Panc1 (cell line): ENCODE results near the gene SLCO3A1.

Experiments used
- SIN3A ChIP-seq: IDR thresholded peaks from 2 replicates; pipeline ENCODE4 v1.6.1; 2012; ENCODE audit warnings: low read depth, mild to moderate bottlenecking, low read length, moderate library complexity, borderline replicate concordance; ENCODE audit not compliant: insufficient read depth
- TCF7L2 ChIP-seq: IDR thresholded peaks from 2 replicates; pipeline ENCODE4 v1.6.1; 2011; ENCODE audit warnings: mild to moderate bottlenecking, low read depth, low read length, inconsistent platforms
- TF ChIP-seq, protein P1 (sequence below): fragments of 450-650 bp; IDR thresholded peaks from 2 replicates; pipeline ENCODE4 v1.5.1; 2017; ENCODE audit warnings: mild to moderate bottlenecking

DNA sequence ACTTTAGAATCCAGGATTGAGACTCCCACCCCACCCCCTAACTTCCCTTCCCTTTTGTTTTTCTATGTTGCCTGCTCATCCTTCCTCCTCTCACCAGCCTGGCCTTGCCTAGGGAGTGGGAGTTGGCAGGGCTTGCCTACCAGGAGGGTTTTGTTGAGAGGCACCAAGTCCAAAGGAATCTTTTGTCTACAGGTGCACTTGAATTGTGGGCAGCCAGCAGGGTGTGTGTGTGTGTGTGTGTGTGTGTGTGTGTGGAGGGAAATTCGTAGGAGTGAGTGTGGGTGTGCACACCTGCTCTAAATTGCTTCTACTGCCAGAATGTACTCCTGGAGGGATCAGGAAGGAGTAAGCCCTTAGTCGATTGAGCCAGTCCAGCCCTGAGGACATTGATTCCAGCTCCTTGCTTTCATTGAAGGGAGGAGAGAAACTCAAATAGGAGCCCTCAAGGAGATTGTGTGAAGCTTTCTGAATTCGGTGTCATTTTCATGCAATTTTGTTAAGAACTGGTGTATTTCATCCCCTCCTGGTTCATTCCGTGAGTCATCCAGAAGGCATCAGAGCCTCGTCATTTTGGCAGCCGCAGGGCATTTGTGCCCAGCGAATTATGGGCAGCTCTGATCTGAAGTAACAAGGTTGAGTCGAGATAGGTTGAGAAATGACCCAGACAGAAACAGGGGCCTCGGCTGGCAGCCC lies 112.1 kb downstream of the SLCO3A1 start:
- TF ChIP-seq, protein P1, sequence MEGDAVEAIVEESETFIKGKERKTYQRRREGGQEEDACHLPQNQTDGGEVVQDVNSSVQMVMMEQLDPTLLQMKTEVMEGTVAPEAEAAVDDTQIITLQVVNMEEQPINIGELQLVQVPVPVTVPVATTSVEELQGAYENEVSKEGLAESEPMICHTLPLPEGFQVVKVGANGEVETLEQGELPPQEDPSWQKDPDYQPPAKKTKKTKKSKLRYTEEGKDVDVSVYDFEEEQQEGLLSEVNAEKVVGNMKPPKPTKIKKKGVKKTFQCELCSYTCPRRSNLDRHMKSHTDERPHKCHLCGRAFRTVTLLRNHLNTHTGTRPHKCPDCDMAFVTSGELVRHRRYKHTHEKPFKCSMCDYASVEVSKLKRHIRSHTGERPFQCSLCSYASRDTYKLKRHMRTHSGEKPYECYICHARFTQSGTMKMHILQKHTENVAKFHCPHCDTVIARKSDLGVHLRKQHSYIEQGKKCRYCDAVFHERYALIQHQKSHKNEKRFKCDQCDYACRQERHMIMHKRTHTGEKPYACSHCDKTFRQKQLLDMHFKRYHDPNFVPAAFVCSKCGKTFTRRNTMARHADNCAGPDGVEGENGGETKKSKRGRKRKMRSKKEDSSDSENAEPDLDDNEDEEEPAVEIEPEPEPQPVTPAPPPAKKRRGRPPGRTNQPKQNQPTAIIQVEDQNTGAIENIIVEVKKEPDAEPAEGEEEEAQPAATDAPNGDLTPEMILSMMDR, result no peak
- TF ChIP-seq TCF7L2, result no peak
- no peak for TF ChIP-seq SIN3A
